WERI-Rb-1 (cell line): Measurements from ENCODE around the gene PIEZO1.

Source experiments
- DNase-seq: peaks from one replicate; pipeline ENCODE4 v3.0.0-alpha.2; 2020
- H3K27ac ChIP-seq: fragments of 250-450 bp; sonication (Bioruptor Pico); 2 replicates; pipeline ENCODE4 v1.5.1; 2020; ENCODE audit warnings: mild to moderate bottlenecking, moderate library complexity
- H3K27me3 ChIP-seq: fragments of 250-450 bp; sonication (Bioruptor Pico); 2 replicates; pipeline ENCODE4 v1.5.1; 2021; ENCODE audit warnings: mild to moderate bottlenecking, low read depth, moderate library complexity; ENCODE audit not compliant: insufficient read depth, severe bottlenecking
- H3K36me3 ChIP-seq: fragments of 250-450 bp; sonication (Bioruptor Pico); 2 replicates; pipeline ENCODE4 v1.5.1; 2020; ENCODE audit warnings: mild to moderate bottlenecking, moderate library complexity
- H3K4me3 ChIP-seq: 2 replicates; pipeline ENCODE4 v1.5.1; 2011; ENCODE audit warnings: low read depth, mild to moderate bottlenecking, control low read depth, low read length
- H3K9me3 ChIP-seq: fragments of 250-450 bp; sonication (Bioruptor Pico); 2 replicates; pipeline ENCODE4 v1.5.1; 2021; ENCODE audit warnings: mild to moderate bottlenecking, moderate library complexity; ENCODE audit not compliant: severe bottlenecking
- TF ChIP-seq, protein P1 (sequence below): IDR thresholded peaks from 2 replicates; pipeline ENCODE4 v1.5.1; 2011; ENCODE audit warnings: low read depth, mild to moderate bottlenecking, control low read depth, inconsistent platforms, low read length

The PIEZO1 gene

GRCh38 chr16:88815227-88815626 is 30.2 kb upstream of the PIEZO1 start:
- DNase-seq: no peak
- Histone ChIP-seq H3K27me3 (no peaks in the 10 kb centered on the region), H3K36me3 (peaks cover under 1% of the 10 kb centered on the region; the same call in 1 of the 2 replicates), H3K9me3 (no peaks in the 10 kb centered on the region), H3K27ac (no peak overlapping the region), H3K4me3 (no peak overlapping the region)
- TF ChIP-seq, protein P1, sequence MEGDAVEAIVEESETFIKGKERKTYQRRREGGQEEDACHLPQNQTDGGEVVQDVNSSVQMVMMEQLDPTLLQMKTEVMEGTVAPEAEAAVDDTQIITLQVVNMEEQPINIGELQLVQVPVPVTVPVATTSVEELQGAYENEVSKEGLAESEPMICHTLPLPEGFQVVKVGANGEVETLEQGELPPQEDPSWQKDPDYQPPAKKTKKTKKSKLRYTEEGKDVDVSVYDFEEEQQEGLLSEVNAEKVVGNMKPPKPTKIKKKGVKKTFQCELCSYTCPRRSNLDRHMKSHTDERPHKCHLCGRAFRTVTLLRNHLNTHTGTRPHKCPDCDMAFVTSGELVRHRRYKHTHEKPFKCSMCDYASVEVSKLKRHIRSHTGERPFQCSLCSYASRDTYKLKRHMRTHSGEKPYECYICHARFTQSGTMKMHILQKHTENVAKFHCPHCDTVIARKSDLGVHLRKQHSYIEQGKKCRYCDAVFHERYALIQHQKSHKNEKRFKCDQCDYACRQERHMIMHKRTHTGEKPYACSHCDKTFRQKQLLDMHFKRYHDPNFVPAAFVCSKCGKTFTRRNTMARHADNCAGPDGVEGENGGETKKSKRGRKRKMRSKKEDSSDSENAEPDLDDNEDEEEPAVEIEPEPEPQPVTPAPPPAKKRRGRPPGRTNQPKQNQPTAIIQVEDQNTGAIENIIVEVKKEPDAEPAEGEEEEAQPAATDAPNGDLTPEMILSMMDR: no peak

GRCh38 chr16:88814144-88814502 is 29.1 kb upstream of the PIEZO1 start:
- DNase-seq: no peak
- H3K36me3 ChIP-seq: peaks cover 10% of the 10 kb centered on the region
- no peaks in the 10 kb centered on the region for H3K27me3 ChIP-seq
- H3K27ac ChIP-seq: no peak overlapping the region
- no peak overlapping the region for H3K4me3 ChIP-seq
- TF ChIP-seq, protein P1: no peak
- no peaks in the 10 kb centered on the region for H3K9me3 ChIP-seq

DNA sequence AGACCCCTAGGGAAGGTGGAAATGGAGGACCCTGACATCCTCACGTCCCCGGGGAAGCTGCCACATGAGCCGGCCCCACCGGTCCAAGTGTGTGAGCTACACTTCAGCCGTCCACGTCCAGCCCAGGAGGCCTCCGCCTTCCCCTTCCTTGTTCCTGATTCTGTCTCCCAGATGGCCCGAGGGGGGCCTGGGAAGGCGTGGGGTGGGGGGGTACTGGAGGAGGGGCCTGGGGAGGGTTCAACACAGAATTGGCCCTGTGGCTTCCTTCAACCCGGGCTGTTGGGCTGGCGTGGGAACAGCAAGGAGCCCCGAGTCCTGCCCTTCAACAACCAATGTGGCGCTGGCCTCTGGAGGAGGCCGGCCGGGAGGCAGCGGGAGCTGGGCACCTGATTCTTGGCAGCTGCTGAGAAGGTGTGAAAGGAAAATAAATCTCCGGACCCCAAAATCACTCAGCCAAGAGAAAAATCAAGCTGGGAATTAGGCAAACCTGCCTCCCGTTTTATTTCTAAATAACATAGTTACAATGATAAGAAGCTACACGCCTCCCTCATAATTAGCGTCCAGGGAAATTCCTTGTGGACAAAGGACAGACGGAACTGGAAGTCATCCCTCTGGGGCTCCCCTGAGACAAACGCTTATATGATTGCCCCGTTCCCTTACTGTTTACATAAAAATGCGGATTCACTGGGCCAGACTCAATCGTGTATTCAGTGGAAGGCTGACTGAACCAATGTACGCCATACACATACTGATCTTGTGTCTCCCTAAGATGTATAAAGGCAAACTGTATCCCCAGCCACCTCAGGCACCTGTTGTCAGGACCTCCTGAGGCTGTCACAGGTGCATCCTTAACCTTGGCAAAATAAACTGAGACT is 28.5 kb upstream of the PIEZO1 start:
- Histone ChIP-seq H3K27ac (no peak overlapping the region; the same call in 1 of the 2 replicates), H3K9me3 (no peaks in the 10 kb centered on the region), H3K4me3 (no peak overlapping the region), H3K36me3 (peaks cover 16% of the 10 kb centered on the region), H3K27me3 (no peaks in the 10 kb centered on the region)
- TF ChIP-seq, protein P1: no peak
- no peak for DNase-seq

GRCh38 chr16:88812513-88813268 is 27.7 kb upstream of the PIEZO1 start:
- Histone ChIP-seq H3K9me3 (no peaks in the 10 kb centered on the region), H3K4me3 (peak overlapping the region; percentile 54), H3K36me3 (peaks cover 24% of the 10 kb centered on the region), H3K27me3 (no peaks in the 10 kb centered on the region), H3K27ac (peak overlapping the region; percentile 95)
- DNase-seq: peak; percentile 39
- TF ChIP-seq, protein P1: no peak

DNA sequence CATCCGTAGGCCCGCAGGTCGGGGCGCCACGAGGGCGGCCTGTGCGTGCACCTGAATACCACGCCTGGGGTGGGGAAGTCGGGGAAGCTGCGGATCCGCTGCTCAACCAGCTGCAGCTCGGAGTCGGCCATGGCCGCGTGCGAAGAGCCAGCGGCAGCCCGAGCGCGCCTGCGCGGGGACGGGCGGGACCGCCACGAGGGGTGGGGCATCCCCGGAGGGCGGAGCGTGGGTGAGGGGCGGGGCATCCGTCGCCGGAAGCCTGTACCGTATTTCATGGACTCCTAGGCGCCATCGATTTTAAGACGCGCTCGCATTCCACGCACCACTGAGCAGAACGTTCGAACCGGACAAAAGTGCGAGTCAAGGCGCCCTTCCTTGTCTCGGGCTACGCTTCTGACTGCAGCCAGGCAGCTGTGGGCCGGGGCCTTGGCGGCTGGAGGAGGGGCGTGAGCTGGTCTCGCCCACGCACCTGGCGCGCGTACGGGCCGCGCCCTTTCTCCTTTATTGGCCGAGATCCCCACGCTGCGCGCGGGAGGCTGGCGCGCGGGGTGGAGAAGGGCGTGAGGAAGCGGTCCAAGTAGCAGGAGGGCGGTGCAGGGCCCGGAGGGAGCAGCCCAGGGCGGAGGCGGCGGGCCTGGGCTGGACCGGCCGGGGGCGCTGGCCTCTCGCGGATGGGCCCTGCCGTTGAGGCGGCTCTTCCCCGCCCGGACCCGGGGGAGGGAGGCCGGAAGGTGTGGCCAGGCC is 26.9 kb upstream of the PIEZO1 start, which contains the start of gene APRT:
Gene APRT (minus strand): TSS at position 160 of the 744 bp plus-strand sequence. CDS start 29 bp downstream, at position 131.
- TF ChIP-seq, protein P1: peak; percentile 33
- Histone ChIP-seq H3K9me3 (no peaks in the 10 kb centered on the region), H3K36me3 (peaks cover 32% of the 10 kb centered on the region), H3K4me3 (peak within 1 kb of the TSS; percentile 54), H3K27ac (peak within 1 kb of the TSS; percentile 95), H3K27me3 (no peaks in the 10 kb centered on the region)
- peak; percentile 88 for DNase-seq
